ENCODE results near the gene WNT8A.

DNA sequence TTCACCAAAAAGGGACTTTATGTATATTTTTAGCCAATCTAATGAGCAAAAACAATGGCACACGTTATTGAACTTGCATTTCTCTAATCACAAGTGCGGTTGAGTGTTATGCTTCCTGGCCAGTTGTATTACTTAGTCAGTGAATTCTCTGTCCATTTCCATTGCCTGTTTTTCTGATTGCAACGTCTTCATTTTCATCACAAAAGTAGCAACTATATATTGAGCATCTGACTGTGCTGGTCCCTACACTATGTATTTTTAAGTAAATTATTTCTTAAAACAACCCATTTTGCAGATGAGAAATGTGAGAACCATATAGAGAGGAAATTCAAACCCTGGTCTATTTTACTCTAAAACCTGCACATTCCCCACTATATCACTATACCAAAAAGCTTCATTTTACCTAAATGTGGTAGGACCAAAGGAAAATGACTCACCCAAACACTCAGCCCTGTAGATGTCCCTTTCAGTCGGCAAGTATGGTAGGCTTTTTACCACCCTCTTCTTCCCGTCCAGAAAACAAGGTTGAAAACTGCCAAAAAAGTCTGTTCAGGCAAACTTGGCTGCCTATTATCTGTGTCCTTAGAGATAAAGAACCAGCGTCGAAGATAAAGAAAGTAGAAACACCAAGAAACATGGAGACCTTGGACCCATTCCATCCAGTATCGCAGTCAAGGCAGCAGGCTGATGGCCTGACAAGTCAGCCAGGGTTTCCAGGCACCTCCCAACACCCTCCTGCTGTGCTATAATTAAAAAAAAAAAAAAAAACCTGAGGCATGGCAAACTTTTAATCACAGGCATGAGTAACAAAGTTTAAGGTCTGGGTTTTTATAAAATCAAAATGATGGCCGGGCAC lies 32.2 kb upstream of the WNT8A start:
- no peak for TF ChIP-seq YY1 (IDR thresholded peaks at IDR 0.05; ENCODE audit: insufficient read depth, insufficient read length)
- TF ChIP-seq ZNF274 (IDR thresholded peaks at IDR 0.05; ENCODE audit: low read depth, low read length), result no peak
- TF ChIP-seq SUZ12 (IDR thresholded peaks at IDR 0.05; ENCODE audit: extremely low read depth, insufficient read depth, insufficient read length), result no peak

Measured in NT2/D1 (cell line).